Stimulated activated CD4-positive, alpha-beta T cell treated with anti-CD3 and anti-CD28 coated beads, Interleukin-15, amount 100 ng/mL, for 1 hour (primary cell): Measurements from ENCODE around the gene CD247.

Source experiments
- DNase-seq, 2 donors: peaks; one replicate each; pipeline ENCODE4 v3.0.0-alpha.2; 2020; ENCODE audit warnings: low read depth in 1 of 2, low spot score in 1 of 2

The CD247 gene

DNA sequence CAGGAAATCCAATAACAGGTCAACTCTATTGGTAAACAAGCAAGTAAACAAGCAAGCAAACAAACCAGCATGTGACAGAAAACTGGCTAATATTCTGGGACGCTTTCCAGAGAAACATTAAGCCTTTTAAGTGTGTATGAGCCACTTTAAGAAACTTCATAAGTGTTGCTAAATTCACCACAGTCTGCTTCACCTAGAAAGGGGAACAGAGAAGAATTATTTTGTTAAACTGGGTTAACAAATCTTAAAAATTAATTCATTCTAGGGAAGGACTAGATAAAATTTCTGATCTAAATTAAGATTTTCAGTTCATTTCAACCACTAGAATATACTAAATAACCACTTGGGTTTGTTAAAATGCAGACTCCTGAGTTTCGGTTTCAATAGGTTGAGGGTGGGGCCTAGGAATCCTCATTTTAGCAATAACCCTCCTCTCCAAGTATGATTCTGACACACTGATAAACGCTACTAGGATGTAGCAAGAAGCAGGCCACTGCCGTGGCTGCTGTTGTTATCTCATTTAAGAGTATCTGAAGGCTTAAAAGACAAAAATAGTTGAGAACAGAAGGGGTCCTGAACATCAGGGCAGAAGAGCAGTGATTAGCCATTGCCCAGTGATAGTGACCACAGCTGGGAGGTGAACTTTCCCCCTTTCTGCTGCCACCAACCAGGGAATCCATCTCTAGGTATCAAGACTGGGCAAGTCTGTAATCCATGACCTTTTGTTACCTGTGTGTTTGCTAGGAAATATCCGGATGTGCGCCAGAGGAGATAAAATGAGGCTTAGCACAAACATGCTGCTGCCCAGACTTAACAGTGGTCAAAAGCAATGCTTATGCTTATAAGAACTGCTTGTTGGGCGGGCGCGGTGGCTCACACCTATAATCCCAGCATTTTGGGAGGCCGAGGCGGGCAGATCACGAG lies 24.0 kb upstream of the CD247 start:
- no peak for DNase-seq

DNA sequence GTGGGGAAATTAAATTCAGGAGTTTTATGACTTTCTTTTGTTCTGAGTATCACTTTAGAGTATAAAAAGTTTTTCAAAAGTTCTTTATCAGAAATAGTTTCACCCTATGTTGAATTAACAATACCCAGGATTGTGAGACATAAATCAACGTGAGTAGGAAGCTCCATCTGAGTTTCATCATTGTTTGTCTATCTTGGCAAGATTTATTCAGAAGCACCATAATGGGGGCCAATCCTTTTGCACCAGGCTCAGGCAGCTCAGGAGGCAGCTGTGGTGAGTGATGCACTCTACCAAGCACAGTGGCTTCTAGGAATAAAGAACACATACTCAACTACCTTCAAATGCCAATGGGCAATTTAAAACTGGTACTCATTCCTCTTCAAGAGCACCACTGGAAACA lies 23.3 kb upstream of the CD247 start:
- no peak for DNase-seq

DNA sequence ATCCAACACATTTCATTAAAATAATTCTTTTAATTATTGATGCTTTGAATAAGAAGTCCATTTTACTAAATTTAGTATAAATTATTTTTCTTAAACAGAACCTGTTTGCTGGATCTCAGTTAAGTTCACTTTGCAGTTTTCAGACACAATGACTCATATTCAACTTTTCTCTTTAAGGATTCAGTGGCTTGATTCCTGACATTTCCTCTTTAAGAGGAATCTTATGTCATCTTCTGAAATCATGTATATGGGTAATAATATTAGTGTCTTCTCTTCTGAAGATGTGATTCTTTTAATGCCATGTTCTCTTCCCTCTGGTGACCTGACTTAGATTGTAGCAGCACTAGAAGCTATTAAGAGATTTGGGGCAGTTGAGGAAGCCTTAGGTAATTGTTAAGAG lies 22.7 kb upstream of the CD247 start:
- DNase-seq: no peak

DNA sequence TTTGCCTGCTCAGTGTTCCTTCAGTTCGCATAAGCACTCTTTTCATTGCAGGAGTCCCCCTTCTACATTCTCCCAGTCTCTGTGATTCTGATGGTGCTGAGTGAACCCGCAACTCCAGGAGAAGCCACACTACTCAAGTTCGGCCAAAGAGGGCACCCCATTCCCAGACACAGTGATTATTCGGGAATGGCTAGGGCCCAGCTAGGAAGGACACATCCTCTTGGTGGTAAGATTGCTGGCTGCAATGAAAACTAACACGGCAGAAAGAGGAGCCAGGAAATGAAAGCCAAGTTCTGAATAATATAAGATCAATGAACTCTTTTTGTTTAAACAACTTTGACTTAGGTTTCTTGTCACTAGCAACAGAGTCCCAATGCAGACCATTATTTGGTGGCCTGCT lies 20.3 kb upstream of the CD247 start:
- DNase-seq: no peak

DNA sequence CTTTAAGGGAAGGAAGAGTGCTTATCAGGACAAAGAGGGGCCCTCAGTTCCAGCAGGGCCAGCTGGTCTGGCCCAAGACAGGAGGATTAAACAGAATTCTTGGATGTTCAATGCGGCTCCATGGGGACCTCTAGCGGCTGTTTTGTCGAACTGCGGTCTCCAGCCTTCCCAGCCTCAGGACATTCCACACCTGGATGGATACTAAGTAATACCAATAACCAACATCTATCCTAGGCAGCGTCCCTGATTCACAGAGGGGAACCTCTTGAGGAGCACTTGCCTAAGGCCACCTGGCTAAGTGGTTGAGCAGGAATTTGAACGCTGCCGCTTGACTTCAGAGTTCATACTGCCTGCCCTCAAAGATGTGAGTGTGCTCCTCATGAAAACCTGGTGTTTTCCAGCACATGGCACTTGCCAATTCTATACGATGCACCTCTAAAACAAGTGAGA lies 15.5 kb upstream of the CD247 start:
- DNase-seq: peak; percentile 36 to 41

DNA sequence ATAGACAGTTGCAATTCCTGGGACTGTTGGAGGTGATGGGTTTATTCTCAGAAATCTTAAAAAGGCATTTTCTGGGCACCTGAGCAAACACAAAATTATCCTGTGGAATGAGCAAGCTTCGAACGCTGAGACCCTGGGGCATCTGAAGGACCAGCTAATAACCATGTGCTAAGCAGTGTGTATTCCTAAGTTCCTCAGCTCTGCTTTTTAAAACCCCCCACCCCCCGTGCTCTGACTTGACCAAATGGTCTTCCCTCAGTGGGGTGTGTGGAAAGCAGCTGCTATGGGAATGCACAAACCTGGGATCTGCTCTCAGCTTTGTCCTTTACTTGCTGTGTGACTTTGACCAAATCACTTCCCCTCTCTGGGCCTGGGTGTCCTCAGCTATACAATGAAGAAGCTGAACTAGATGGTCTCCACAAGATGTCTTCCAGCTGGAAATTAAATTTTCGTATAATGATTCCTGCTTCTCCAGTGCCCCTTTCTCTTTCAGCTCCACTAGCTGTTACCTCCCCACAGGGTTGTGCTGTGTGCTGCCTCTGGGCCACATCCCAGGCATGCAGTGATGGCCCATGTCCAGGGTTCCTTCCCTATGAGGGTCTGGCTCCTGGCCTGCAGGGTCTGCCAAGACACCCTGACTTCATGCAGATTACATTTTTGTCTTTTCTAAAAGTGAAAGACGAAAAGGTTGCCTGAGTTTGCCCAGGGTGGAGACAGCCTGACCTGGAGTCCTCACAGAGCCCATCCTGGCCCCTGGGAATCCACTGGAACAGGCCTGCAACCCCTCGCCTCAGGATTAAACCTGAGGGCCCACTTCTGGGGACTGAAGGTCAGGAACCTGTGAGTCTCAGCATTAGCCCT lies 14.9 kb upstream of the CD247 start:
- no peak for DNase-seq

DNA sequence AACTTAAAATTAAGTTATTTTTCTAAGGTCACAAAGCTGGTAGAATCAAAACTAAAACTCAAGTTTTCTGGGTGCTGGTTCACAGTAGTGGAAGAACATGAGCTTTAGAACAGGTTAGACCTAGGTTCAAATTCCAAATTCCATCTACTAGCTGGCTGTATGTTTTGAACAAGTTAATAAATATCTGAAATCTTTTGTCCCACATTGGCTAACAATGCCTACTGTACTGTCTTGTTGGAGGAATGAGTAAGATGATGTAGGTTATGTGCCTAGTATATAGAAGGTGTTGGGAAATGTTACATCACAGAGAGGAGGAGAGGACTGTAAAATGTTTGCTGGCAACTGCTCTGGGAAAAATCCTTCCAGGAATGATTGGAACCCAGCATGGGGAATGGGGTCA lies 14.0 kb upstream of the CD247 start:
- no peak for DNase-seq

DNA sequence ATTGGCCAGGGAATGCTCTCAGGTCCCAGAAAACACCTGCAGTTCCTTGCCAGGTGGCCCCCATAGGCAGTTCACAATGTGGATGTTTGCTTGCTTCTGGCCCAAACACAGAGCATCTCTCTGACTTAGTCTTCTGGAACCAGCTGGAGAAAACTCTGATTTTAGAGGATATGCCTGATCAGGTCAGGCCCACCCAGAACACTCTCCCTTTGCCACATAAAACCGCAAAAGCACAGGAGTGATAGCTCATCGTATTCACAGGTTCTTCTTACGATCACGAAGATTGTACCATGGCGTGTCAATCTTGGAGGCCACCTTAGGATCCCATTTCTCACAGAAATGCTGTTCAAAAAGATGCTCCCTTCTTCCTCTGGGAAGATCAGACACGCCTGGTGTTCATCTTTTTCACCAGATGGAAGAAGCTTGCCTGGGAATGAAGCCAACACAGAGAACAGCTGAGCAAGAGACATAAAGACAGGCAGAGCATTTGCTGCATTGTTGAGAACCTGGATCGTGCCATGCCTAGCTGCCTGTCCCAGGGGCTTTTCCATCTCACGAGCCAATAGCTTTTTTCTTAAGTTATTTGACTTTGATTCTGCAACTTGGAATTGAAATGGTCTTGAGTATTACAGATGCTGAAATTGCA lies 11.6 kb upstream of the CD247 start:
- no peak for DNase-seq

DNA sequence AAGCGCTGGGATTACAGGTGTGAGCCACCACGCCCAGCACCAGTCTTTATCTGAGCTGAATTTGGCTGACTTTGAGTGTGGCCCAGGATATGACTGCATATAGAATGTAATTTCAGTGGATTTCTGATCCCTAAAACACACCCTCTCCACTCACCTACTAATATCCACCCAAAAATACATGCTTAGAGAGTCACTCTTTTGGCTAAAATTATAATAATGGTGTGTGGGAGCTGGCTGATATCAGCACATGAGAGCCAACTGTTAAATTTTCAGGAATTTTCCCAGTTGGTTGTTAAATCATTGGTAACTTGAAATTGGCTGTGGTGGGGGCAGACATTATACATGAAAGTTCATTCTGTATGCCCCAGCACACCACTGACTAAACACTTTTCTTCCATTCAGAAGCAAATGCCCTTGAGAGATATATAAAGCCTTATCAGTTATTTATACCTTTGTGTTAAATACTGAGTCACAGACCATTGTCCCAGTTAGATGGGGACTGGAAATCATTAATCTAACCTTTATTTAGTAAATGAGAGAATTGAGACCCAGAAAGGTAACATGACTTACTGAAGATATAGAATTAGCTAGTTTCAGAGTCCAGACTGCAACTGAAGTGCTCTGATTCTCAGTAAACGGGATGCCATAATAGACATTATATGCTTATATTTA lies 9.9 kb upstream of the CD247 start:
- no peak for DNase-seq

DNA sequence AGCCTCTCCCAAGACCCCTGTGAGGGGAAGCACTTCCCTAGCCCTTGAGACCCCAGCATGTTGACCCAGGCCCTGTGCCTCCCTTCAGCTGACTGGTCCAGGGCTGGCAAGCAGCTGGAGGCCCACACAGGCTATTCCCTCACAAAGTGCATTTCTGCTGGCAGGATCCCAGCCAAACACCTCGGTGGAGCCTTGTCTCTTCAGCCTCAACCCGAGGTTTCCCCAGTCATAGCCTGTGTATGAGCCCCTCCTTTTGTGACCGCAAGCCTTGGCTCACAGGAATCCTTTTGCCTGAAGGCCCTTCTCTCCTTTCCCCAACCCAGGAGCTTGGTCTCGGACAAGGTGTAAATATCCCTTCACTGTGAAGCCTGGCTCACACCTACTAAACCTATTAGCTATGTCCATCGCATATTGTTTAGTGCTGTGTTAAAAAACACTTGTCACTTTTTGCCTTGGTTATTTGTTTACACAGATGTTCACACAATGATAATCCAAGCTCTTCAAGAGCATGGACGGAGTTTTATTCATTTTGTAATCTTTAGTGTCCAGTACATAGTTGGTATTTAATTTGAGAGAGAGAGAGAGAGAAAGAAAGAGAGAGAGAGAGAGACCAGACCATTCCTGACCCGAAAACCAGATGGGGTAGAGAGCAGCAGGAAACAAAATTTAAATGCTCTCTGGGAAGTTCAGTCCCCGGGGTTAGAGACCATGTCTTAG lies 8.5 kb upstream of the CD247 start:
- no peak for DNase-seq

DNA sequence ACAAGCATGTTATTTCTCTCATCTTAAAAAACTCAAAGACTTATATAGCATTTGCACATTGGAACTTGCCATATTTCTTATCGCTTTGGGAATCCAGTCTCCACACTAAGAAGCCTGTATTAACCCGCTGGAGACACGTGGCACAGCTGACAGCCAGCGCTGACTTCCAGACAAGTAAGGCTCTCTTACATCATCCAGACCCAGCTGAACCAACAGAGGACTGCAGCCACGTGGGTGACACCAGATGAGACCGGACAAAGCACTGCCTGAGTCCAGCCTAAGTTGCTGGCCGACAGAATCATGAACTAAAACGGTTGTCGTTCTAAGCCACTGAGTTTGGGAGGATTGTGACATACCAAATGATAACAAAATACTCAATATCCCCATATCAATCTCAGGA lies 6.3 kb upstream of the CD247 start:
- DNase-seq: no peak

DNA sequence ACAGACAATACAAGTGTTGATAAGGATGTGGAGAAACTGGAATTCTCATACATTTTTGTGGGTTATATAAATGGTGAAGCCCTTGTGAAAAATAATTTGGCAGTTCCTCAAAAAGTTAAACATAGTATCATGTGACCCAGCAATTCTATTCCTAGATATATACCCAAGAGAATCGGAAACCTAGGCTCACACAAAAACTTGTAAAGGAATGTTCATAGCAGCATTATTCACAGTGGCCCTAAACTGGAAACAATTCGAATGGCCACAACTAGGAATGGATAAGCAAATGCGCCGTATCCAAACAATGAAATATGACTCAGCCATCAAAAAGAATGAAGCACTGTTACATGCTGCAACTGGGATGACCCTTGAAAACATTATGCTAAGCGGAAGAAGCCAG lies 3.9 kb upstream of the CD247 start:
- DNase-seq: no peak

DNA sequence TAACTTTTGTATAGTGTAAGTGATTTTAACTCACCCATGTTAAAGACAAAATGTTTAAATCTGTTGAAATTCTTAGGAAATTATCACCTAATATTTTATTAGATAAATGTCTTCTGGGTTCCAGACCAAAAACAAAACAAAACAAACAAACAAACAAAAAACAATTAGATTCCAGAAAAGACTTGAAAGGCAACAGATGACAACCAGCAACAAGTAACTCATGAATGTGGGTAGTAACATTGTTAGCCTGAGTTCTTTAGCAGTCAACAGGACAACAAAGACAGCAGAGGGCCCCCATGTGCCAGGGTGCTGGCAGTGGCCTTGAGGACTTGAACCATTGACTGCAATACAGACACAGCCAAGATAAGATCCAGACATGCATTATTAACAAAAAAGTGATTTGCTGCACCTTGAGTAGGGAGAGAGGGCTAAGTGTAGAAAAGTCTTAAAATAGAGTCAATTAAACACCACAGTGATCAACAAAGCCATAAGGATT lies 2.4 kb upstream of the CD247 start:
- DNase-seq: no peak

DNA sequence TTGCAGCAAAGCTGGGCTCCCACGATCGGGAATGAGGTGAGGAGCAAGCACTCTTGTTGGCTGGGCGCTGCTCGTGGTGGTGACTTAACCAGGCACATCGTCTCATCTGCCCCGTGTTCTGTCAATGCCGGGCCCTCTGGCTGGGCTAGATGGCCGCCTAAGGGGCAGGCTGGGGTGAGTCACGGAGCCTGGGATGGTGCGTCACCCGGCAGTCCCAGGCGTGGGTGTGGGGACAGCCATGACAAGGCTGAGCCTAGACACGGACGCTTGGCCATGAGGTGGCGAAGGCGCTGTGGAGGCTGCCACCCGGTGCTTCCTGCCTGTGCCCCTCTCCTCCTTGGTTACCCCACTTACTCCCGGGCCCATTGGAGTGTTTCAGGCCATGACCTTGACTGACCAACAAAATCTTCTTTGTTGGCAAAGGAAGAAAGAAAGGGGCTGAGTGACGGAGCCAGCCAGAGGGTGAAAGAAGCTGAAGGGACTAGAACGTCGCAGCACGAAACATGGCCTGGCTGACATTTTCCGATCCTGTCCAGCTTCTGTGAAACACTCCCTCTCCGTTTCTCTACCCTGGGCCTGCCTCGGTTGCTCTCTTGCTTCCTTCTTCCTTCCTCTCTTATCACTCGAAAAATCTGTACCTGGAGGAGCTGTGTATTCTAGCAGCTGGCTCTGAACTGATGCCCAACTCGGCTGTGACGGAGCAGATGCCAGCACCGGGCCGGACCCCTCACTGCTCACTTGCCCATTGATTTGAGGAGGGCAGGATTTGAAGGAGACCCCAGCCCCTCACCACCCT lies 596 bp downstream of the CD247 start:
- peak; percentile 74 to 79 for DNase-seq

DNA sequence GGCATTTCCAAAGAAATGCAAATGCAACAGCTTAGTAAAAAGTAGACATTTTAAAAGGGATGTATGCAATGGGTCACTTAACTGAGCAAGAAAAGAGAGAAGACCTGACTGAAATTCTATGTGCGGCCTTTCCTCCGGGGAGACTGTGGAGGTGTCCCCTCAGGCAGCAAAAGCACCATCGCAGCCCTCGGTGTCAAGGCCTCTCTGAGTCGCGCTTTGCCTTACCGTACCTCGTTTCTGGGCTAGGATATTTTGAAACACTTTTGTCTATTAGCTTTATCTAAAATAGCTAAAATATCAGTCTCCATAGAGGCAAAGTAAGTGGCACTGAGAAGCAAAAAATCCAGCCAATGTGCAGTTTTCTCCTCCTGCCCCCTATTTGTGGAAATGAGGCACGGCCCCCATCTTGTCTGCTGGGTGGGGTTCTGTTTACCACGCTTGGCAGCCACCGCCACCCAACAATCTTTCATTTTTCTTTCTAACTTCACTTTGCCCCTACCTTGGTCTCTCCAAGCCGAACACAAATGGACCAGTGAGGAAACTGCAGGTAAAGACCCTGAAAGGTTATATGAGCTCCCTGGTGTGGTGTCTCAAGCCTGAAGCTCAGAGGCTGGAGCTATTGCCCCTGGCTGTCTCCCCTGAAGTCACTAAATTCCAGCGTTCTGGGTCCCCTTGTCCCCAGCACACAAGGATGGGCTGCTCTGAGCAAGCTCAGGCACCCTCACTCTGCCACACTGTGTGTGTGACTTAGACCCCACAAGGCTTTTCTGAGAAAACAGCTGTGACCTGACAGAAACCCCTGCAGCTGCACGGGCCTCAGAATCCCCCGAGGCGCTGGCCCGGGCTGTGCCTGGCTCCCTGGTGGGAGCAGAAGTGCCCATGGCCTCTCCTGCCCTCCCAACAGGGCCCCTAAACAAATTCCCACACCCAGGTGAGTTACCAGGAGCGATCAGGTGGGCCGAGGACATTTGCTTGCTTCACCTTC lies 1.6 kb downstream of the CD247 start:
- DNase-seq: peak in 1 of 2 donors; percentile 25

DNA sequence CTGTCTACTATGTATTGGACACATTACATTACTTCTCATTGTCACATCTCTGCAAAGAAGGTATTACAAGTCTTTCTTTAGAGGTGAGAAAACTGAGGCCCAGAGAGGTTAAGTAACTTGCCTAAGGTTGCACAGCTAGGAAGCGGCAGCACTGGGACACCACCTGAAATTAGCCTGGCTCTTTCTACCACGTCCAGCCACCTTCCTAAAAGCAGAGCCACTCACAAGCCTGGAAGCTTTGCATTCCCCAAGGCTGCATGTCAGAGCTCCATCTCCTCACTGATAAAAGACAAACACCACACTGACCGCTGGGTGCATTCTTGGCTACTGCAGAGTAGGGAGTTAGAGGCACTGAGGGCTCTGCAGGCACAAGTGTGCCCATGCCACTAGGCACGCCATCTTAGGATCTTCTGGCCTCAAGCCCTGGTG lies 2.4 kb downstream of the CD247 start:
- no peak for DNase-seq

DNA sequence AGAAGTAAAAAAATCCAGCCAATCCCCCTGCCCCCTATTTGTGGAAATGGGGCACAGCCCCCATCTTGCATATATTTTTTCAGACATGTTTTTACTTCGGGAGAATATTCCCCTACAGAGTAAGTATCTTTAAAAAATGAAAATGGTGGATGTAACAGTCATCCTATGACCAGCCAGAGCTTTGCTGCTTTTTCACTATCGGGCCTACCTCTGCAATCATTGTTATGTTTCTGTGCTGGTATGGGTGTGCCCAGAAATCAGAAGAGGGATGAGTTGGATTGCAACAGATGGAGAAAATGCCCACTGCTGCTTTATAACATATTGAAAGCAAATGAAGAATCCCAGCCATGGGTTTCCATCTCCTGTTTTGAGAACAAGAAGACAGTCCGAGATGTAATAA lies 2.9 kb downstream of the CD247 start:
- no peak for DNase-seq

DNA sequence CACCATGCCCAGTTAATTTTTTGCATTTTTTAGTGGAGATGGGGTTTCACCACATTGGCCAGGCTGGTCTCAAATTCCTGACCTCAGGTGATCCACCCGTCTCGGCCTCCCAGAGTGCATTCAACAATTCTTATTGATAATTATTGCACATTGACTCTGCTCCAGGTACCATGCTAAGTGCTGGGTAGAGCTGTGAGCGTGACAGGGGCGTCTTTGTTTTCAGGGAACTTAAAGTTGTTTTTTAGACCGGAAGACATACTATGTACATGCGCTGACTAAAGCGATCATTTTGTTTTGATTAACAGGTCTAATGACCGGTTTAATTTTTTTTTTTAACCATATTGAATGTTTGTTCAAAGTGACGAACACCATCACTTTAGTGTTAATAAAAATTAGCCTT lies 4.0 kb downstream of the CD247 start:
- DNase-seq: no peak
